DMS153 treated with DMSO at 0.1 percent for 48 hours (cell line): Measurements from ENCODE around the gene ANKS1A.

Experiments used
- DNase-seq: peaks from one replicate; lab custom pipeline; 2025; ENCODE audit not compliant: unreplicated experiment; lab: John Stamatoyannopoulos, UW

Gene ANKS1A

DNA sequence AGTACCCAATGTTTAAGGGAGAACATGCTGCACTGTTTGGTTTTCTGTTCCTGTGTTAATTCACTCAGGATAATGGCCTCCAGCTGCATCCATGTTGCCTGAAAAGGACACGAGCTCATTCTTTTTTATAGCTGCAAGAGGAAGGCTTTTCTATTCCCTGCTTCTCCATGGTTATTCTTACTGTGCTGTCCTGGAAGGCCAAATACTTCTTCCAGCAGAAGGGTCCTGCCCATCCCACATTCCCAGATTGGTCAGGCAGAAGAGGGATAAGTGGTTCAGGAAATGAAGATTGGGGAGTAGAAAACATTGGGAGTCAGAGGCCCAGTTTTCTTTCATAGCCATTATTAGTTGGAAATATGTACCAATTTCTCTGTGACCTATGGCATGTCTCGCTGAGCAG is 129.7 kb downstream of the ANKS1A start:
- DNase-seq: no peak

DNA sequence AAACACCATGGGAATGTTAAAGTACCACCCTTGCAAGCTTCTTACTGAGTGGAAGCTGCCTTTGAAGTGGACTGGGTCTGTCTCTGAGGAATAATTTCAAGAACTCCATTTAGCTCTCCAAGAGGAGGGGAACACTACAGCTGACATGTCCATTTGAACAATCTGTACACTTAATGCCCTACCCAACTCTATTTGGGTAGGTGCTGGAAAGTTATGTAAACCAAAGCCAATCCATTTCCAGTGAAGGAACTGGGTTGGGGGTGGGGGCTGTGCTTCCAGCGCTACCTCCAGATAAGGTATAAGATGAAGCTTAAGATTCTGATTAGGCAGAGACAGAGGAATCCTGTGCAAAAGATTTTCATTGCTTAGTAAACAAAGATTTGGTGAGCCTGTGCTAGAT is 130.1 kb downstream of the ANKS1A start:
- no peak for DNase-seq

- DNase-seq: no peak
Measured at GRCh38 chr6:35019831-35020230, 130.8 kb downstream of the ANKS1A start.

DNA sequence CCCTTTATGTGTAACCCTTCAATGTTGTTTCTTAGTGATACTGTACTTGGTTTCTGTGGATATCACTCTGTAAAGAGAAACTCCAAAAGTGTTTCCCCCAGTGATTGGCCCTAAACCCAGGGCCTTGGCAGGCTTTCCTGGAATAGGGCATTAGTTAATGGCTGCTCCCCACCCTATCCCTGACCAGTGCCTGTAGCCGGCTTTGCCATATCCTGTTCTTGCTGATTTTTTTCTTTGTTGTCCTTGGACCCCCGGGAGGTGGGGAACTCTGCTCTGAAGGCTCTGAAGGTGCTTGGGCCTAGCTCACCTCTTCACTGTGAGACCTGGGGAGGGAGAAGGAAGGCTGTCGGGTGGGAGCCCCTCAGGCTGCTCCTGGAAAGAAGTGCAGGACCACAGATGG is 131.9 kb downstream of the ANKS1A start:
- no peak for DNase-seq

- no peak for DNase-seq
Measured at GRCh38 chr6:35023091-35024000, 134.3 kb downstream of the ANKS1A start.

DNA sequence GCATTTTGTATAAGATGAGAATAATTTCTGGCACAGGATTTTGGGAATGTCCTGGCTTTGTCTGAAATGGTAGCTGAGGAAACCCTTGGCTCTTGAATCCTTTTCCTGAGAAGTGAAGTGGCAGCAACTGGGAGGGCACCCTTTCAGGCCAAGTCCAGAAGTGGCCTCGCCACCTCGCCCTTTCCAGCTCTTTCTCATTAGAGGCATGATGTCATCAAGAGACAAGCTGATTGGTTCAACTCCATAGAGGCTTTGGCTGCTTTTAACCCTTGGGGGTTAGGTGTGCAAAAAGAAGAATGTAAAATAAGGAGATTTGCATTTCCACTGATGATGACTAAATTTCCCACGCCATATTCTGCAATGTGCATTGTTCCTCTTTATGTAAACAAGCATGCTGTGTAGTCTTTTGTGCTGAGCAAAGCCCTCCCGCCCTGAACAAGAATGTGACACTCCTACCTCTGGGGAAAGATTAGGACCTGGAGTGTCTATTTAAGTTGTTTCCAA is 135.5 kb downstream of the ANKS1A start:
- DNase-seq: peak; percentile 53

- no peak for DNase-seq
Measured at GRCh38 chr6:35025232-35026188, 136.5 kb downstream of the ANKS1A start.

- DNase-seq: no peak
Measured at GRCh38 chr6:35026434-35027222, 137.6 kb downstream of the ANKS1A start.

GRCh38 chr6:35027807-35028206 is 138.8 kb downstream of the ANKS1A start:
- no peak for DNase-seq

DNA sequence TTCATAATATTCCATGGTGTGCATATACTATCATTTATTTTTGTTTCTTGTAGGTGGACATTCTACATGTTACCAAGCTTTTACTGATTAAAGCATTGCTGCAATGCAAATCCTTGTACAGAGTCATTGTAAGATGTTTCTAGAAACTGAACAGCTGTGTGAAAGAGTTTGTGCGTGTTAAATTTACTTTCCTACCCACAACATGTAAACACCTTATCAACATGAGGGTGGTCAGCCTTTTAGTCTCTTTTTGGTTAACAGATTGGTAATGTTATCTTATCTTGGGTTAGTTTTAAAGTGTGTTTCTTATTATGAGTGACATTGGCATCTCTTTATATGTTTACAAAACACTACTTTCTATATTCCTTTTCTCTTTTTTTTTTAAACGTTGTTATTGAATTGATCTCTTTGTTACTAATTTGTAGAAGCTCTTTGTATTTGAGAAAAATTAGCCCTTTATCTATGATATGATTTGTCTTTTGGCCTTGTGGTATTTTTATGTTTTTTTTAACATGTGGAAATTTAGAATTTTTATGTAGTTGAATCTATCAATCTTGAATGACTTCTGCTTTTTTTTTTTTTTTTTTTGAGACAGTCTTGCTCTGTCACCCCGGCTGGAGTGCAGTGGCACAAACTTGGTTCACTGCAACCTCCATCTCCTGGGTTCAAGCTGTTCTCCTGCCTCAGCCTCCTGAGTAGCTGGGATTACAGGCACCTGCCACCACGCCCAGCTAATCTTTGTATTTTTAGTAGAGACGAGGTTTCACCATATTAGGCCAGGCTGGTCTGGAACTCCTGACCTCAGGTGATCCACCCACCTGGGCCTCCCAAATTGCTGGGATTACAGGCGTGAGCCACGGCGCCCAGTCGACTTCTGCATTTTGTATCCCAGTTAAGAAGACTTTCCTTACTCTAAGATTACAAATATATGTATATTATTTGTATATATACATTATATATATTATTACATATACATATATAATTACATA is 140.0 kb downstream of the ANKS1A start:
- DNase-seq: no peak

- no peak for DNase-seq
Measured at GRCh38 chr6:35030099-35030498, 141.0 kb downstream of the ANKS1A start.

DNA sequence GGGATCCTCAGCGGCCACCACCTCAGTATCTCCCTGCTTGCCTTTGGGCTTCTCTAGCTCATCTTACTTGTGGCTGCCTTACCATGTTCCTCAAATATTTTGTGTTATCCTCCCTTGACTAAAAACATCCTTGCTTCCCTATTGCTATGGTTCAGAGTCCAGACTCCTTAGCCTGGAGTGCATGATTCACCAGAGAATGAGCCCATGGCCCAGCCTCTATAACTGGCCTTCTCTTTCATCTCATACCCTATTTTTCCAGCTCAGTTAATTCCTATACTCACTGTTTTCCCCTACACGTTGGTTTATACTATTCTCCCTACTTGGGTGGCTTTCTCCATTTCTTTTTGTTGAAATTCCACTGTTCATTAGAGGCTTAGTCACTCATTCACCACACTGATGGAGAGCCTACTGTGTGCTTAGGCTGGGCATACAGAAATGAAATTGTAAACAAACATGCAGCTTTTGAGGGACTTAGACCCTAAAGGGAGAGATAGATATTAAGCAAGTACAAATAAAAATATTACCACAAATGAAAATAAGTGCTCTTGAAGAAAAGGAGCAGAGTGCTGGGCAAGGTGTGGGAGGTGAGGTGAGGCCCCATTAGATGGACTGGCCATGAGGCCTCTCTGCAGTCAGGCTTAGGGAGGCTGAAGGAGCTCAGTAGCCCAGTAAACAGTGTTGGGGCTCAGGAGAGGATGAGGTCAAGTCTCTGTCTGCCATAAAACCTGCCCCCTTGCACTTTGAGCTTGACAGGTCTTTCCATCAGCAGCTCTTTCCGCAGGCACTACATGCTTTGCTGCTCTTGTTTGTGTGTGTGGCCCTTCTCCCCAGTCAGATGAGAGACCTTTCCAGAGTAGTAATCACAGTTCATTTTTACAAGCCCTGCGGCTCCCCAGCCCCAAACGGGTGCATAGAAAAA is 142.8 kb downstream of the ANKS1A start:
- DNase-seq: no peak

DNA sequence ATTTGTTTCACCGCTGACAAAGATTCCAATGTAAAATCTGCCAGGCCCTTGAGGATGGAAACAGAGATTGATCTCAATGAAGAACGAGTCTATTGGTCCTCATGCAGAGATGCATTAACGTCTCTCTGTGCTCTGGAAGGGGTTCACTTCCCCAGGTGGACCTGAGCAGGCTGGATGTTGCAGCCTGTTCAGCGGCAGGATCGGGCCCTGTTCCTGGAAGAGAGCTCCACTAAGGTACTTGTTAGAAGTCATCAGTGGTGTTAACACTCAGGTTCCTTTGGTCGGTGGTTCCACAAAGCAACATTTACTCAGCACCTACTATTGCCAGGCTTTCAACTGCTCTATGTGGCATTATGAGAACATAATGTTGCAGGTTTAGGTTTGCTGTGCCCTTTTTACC is 144.6 kb downstream of the ANKS1A start:
- no peak for DNase-seq

DNA sequence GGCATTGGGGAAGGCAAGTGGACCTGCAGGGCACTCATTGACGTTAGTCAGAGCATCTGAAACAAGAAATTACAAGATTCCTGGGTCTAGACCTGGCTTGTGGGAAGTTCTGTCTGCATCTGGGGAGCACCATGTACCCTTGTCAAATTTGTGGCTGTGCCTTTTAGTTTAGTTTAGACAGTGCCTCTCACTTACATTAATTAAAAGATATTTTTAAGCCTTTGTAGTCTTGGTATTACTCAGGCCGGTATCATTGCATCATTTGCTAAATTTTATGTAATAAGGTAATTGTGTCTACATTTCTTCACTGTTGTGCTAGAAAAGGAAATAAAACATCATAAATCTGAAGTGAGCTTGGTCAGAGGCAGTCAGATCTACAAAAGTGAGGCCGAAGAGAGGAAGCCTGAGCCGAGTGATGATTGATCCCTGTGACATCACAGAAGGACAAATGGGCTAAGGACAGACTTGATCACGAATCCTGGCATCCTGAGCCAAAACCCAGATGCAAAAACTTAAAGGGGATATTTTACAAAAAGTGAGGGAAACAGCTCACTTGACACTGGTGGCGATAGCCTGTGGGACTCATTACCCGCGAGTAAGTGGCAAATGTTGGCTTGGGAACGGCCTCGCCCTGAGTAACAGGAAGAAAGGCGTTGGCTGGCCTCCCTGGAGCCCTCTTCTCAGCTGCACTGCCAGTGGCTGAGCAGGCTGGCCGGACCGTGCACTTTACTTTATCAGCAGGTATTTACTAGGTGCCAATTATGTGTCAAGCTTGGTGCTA is 145.5 kb downstream of the ANKS1A start:
- peak; percentile 52 for DNase-seq

GRCh38 chr6:35035481-35036030 is 146.5 kb downstream of the ANKS1A start:
- peak; percentile 58 for DNase-seq

DNA sequence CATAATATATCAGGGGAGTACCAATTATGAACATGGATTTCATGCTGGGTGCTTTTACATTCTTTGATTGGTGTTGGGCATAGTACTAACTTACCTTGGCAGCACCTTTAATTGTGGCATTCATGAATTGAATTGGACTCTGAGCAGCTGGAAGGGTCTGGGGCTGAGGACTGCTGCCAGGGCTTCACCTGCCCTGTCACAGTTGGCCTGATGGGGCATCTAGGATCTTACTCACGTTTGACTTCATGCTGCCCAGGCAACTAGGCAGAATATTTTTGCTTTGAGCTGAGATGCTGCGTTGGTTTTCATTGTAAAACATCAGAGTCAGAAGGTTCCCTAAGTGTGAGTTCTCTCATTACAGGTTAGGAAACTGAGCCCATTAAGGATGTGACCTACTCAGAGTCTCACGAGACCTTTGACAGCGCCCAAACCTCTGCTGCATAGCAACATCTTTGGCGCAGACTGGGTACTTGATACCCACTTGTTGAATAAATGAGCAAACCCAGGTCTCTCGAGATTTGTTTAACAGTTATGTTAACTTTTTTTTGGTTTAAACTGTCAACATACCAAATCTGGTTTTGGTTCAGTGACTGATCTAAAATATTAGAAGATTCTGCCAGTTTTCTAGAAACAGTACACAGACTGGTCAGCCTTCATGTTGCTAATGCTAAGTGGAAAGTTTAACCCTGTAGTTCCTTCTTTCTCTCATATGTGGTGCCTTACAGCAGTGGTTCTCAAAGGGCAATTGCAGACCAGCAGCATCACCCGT is 147.2 kb downstream of the ANKS1A start:
- DNase-seq: peak; percentile 58
